Measurements from ENCODE around the gene DCHS2. TPM values are rescaled to one million over a fixed set of nuclear protein-coding genes. Genes with fewer than 3 reads are reported as not detected.

Gene DCHS2
- total RNA-seq, 2 experiments from 2014 or later: 0.16 to 0.22 TPM

DNA sequence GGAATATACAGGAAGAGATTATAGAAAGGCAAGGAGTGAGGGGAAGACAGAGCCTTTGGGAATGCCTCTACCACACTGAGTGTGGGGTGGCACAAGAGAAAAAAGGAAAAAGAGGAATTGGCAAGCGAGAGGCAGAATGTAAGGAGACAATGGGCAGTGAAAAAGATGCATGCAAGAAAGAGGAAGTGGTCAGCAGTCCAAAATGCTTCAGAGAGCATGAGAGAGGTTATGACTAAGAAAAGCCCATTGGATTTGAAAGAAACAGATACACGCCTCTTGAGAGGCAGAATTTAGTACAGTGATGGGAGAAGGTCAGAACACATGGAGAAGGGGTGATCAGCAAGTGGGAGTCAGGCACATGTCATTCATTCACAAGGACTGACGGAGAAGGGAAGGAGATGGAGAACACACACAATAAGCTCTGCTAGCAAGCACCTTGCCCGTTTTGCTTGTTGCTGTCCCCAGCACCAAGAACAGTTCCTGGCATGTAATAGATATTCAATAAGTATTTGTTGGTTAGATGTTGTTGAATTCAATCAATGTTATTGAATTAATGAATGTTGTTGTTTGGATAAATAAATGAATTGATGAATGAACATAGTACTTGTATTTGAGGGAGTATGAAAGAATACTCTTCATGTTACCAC, 6.3 kb downstream of the DCHS2 start:
- TF ChIP-seq CTCF (IDR thresholded peaks at IDR 0.05): no peak
- H3K36me3 Mint-ChIP-seq (ENCODE audit: low read depth): no peaks in the 10 kb centered on the region
- H3K27ac ChIP-seq (ENCODE audit: low read depth in 1 of 2, low read length in 2 of 2): no peak overlapping the region
- no peak overlapping the region for H3K27ac Mint-ChIP-seq
- peaks cover 6% of the 10 kb centered on the region for H3K4me1 Mint-ChIP-seq (ENCODE audit: low read depth)
- no peaks in the 10 kb centered on the region for H3K36me3 ChIP-seq (ENCODE audit: insufficient read depth, low read length)
- no peak overlapping the region for H3K4me3 ChIP-seq (ENCODE audit: low read length)
- peaks cover 16% of the 10 kb centered on the region for H3K27me3 Mint-ChIP-seq
- no peaks in the 10 kb centered on the region for H3K4me1 ChIP-seq (ENCODE audit: insufficient read depth, low read length)
- DNase-seq: no peak
- H3K9me3 Mint-ChIP-seq: no peaks in the 10 kb centered on the region
- CTCF ChIA-PET: no interaction called here
- intact Hi-C loops (cut with DNase I, micrococcal nuclease): no loop called here
- POLR2A ChIA-PET: no interaction called here
- ATAC-seq (ENCODE audit: poor library complexity): no peak
- H3K4me3 Mint-ChIP-seq: no peak overlapping the region
- H3K27me3 ChIP-seq (ENCODE audit: control insufficient read depth in 1 of 2, insufficient read depth in 2 of 2, low read length in 2 of 2): peaks cover 13 to 30% of the 10 kb centered on the region in 2 experiments
- H3K9me3 ChIP-seq (ENCODE audit: control insufficient read depth in 1 of 2, insufficient read depth in 1 of 2, low read length in 2 of 2): peaks cover 0 to 6% of the 10 kb centered on the region in 2 experiments

- no peaks in the 10 kb centered on the region for H3K4me1 Mint-ChIP-seq (ENCODE audit: low read depth)
- no peaks in the 10 kb centered on the region for H3K36me3 Mint-ChIP-seq (ENCODE audit: low read depth)
- H3K27me3 Mint-ChIP-seq: peaks cover 22% of the 10 kb centered on the region
- ATAC-seq (ENCODE audit: poor library complexity): no peak
- no peak overlapping the region for H3K4me3 Mint-ChIP-seq
- no peak overlapping the region for H3K27ac Mint-ChIP-seq
- CTCF ChIA-PET: no interaction called here
- intact Hi-C loops (cut with DNase I, micrococcal nuclease): no loop called here
- DNase-seq: no peak
- no peaks in the 10 kb centered on the region for H3K9me3 Mint-ChIP-seq
- H3K27me3 ChIP-seq (ENCODE audit: control insufficient read depth in 1 of 2, insufficient read depth in 2 of 2, low read length in 2 of 2): peaks cover 2 to 24% of the 10 kb centered on the region in 2 experiments
- no peak for TF ChIP-seq CTCF (IDR thresholded peaks at IDR 0.05)
- no peaks in the 10 kb centered on the region for H3K4me1 ChIP-seq (ENCODE audit: insufficient read depth, low read length)
- H3K36me3 ChIP-seq (ENCODE audit: insufficient read depth, low read length): no peaks in the 10 kb centered on the region
- H3K4me3 ChIP-seq (ENCODE audit: low read length): no peak overlapping the region
- no peaks in the 10 kb centered on the region for H3K9me3 ChIP-seq (ENCODE audit: control insufficient read depth in 1 of 2, insufficient read depth in 1 of 2, low read length in 2 of 2)
- H3K27ac ChIP-seq (ENCODE audit: low read depth in 1 of 2, low read length in 2 of 2): no peak overlapping the region
- POLR2A ChIA-PET: no interaction called here
Measured at GRCh38 chr4:154478547-154478946, 13.1 kb downstream of the DCHS2 start.

- intact Hi-C loops (cut with DNase I, micrococcal nuclease): no loop called here
- ChIA-PET POLR2A (no interaction called here), CTCF (no interaction called here)
- no peak for DNase-seq
- H3K36me3 ChIP-seq (ENCODE audit: insufficient read depth, low read length): no peaks in the 10 kb centered on the region
- Mint-ChIP-seq H3K4me3 (no peak overlapping the region), H3K27me3 (peaks cover 26% of the 10 kb centered on the region), H3K9me3 (no peaks in the 10 kb centered on the region), H3K36me3 (ENCODE audit: low read depth) (no peaks in the 10 kb centered on the region), H3K4me1 (ENCODE audit: low read depth) (no peaks in the 10 kb centered on the region), H3K27ac (no peak overlapping the region)
- no peak for ATAC-seq (ENCODE audit: poor library complexity)
- H3K4me3 ChIP-seq (ENCODE audit: low read length): no peak overlapping the region
- no peak overlapping the region for H3K27ac ChIP-seq (ENCODE audit: low read depth in 1 of 2, low read length in 2 of 2)
- peaks cover 2 to 21% of the 10 kb centered on the region in 2 experiments for H3K27me3 ChIP-seq (ENCODE audit: control insufficient read depth in 1 of 2, insufficient read depth in 2 of 2, low read length in 2 of 2)
- H3K4me1 ChIP-seq (ENCODE audit: insufficient read depth, low read length): no peaks in the 10 kb centered on the region
- H3K9me3 ChIP-seq (ENCODE audit: control insufficient read depth in 1 of 2, insufficient read depth in 1 of 2, low read length in 2 of 2): no peaks in the 10 kb centered on the region
- no peak for TF ChIP-seq CTCF (IDR thresholded peaks at IDR 0.05)
Measured at GRCh38 chr4:154478128-154478527, 13.5 kb downstream of the DCHS2 start.
